ENCODE measurements around the gene OR6B3. TPM values are rescaled to one million over a fixed set of nuclear protein-coding genes. Genes with fewer than 3 reads are reported as not detected.
A peak's percentile ranks its signal among the peaks of the same experiment; 100 is the strongest.

The OR6B3 gene
- total RNA-seq = 10 to 100 TPM in 1 of 4 donors, 1 to 10 TPM in 1, under 1 TPM in 2; 0.90 to 14.0 (median 3.1) TPM

- no peak for DNase-seq (ENCODE audit: low spot score in 2 of 2)
- H3K27ac ChIP-seq = peak within 1 kb of the TSS in 2 of 4 donors; percentile 80 to 81
- 55 to 66% methylated on average over 28 of the region's 28 CpGs for WGBS, 2 donors
- peaks cover 0 to 28% (median 0%) of the 10 kb centered on the region in 4 donors for H3K4me1 ChIP-seq
- TF ChIP-seq CTCF (IDR thresholded peaks at IDR 0.05) = no peak
- no peaks in the 10 kb centered on the region for H3K9me3 ChIP-seq
- peak within 1 kb of the TSS in 1 of 4 donors; percentile 13 for H3K4me3 ChIP-seq
- peaks cover 0 to 27% of the 10 kb centered on the region in 2 donors for H3K27me3 ChIP-seq
- H3K36me3 ChIP-seq = no peaks in the 10 kb centered on the region
Measured at GRCh38 chr2:240053173-240054155, at the start of gene OR6B3. Gene OR6B3, minus strand, starts transcription at chr2:240053521.

GRCh38 chr2:240098349-240098748 lies 45.0 kb upstream of the OR6B3 start:
- H3K4me3 ChIP-seq = no peak overlapping the region
- H3K27me3 ChIP-seq = peaks cover 0 to 48% of the 10 kb centered on the region in 2 donors
- no peaks in the 10 kb centered on the region for H3K4me1 ChIP-seq
- no peak for TF ChIP-seq POLR2A (IDR thresholded peaks at IDR 0.05)
- no peak for TF ChIP-seq EP300 (IDR thresholded peaks at IDR 0.05)
- TF ChIP-seq CTCF (IDR thresholded peaks at IDR 0.05) = no peak
- 76 to 86% methylated on average over 2 of the region's 2 CpGs for WGBS, 2 donors
- H3K27ac ChIP-seq = no peak overlapping the region
- DNase-seq (ENCODE audit: low spot score in 2 of 2) = no peak
- H3K36me3 ChIP-seq = no peaks in the 10 kb centered on the region
- peaks cover 0 to 48% (median 3%) of the 10 kb centered on the region in 4 donors for H3K9me3 ChIP-seq

GRCh38 chr2:240095556-240096523 lies 42.5 kb upstream of the OR6B3 start:
- Histone ChIP-seq H3K4me3 (no peak overlapping the region), H3K9me3 (peaks cover 0 to 53% (median 3%) of the 10 kb centered on the region in 4 donors), H3K27me3 (peaks cover 0 to 48% of the 10 kb centered on the region in 2 donors), H3K4me1 (no peaks in the 10 kb centered on the region), H3K27ac (no peak overlapping the region), H3K36me3 (no peaks in the 10 kb centered on the region)
- no peak for TF ChIP-seq EP300 (IDR thresholded peaks at IDR 0.05)
- TF ChIP-seq CTCF (IDR thresholded peaks at IDR 0.05) = no peak
- no peak for TF ChIP-seq POLR2A (IDR thresholded peaks at IDR 0.05)
- 2 to 3% methylated on average over 37 to 39 of the region's 43 CpGs for WGBS, 2 donors
- no peak for DNase-seq (ENCODE audit: low spot score in 2 of 2)

- Histone ChIP-seq H3K4me3 (no peak overlapping the region), H3K27me3 (peaks cover 0 to 8% of the 10 kb centered on the region in 2 donors), H3K36me3 (no peaks in the 10 kb centered on the region), H3K9me3 (peaks cover 0 to 36% (median 6%) of the 10 kb centered on the region in 4 donors), H3K4me1 (no peaks in the 10 kb centered on the region), H3K27ac (no peak overlapping the region)
- 73 to 81% methylated on average over 5 of the region's 5 CpGs for WGBS, 2 donors
- no peak for DNase-seq (ENCODE audit: low spot score in 2 of 2)
- TF ChIP-seq EP300 (IDR thresholded peaks at IDR 0.05) = no peak
- TF ChIP-seq CTCF (IDR thresholded peaks at IDR 0.05) = no peak
- no peak for TF ChIP-seq POLR2A (IDR thresholded peaks at IDR 0.05)
Measured at GRCh38 chr2:240089306-240089705, 36.0 kb upstream of the OR6B3 start.
